SJSA1 (cell line): ENCODE results near the gene CCDC88A. TPM values are rescaled to one million over a fixed set of nuclear protein-coding genes. Genes with fewer than 3 reads are reported as not detected.
"Not testable (repeated sequence)": the region's sequence is repeated elsewhere in the genome, so short reads cannot be mapped to it uniquely, and the experiment has no call there.

Source experiments
- DNase-seq, 2 experiments: peaks; one replicate each; pipeline ENCODE4 v3.0.0-alpha.2; 2015 to 2020; ENCODE audit warnings: low spot score in 2 of 2, low read depth in 1 of 2
- H3K27ac ChIP-seq: fragments of 250-450 bp; sonication (Bioruptor Pico); 2 replicates; pipeline ENCODE4 v1.5.1; 2020; ENCODE audit warnings: mild to moderate bottlenecking, moderate library complexity
- H3K27me3 ChIP-seq: fragments of 250-450 bp; sonication (Bioruptor Pico); replicated peaks from 2 replicates; pipeline ENCODE4 v1.5.1; 2020; ENCODE audit warnings: mild to moderate bottlenecking, moderate library complexity
- H3K36me3 ChIP-seq: fragments of 250-450 bp; sonication (Bioruptor Pico); 2 replicates; pipeline ENCODE4 v1.5.1; 2020; ENCODE audit warnings: mild to moderate bottlenecking
- H3K4me1 ChIP-seq: fragments of 250-450 bp; sonication (Bioruptor Pico); replicated peaks from 2 replicates; pipeline ENCODE4 v1.6.1; 2021; ENCODE audit warnings: mild to moderate bottlenecking
- H3K4me3 ChIP-seq: fragments of 250-450 bp; sonication (Bioruptor Pico); 2 replicates; pipeline ENCODE4 v1.5.1; 2020; ENCODE audit warnings: mild to moderate bottlenecking
- H3K9me3 ChIP-seq: fragments of 250-450 bp; sonication (Bioruptor Pico); replicated peaks from 2 replicates; pipeline ENCODE4 v1.5.1; 2020; ENCODE audit warnings: mild to moderate bottlenecking
- total RNA-seq: library from RNA; depleted of rRNA; stranded (reverse); fragments of >200 nt; shearing (Covaris generic); gene quantifications from 2 replicates; pipeline ENCODE4 v1.2.3, GENCODE V29; 2014

CCDC88A gene
- total RNA-seq, 1 experiment from 2014 or later = 73.5 TPM

DNA sequence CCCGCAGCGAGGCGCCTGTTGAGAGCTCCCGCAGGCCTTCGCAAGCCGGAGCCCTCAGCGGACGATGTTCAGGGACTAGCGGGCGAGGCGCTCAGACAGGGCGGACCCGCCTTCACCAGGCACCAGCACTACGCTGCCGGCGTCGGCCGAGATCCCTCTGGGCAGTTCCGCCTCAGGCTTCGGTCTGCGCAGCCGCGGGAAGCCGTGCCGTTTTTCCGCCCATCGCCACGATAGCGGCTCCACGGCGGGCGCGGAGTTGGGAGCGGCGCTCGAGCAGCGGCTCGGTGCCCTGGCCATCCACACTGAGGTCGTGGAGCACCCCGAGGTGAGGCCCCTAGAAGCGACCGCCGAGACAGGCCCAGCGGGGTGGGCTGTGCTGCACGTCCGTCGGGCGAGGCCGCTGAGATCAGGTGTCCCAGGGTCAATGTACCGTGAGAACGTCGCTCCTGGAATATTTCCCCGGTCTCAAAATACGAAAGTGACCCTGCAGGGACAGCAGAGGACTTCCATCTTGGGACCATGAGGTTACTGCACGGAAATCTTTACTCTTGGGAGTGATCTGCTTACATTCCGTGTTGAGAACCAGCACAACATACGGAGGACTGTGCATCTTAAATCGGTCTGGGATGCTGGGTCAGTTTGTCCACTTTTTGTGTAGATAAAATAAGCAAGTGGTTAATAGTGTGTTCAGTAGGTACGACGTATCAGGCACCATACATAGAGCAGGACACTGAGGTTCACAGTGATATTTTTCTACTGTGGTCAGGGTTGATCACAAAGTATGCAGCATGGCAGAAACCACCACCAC lies 137.3 kb downstream of the CCDC88A start:
- Histone ChIP-seq H3K4me3 (peak overlapping the region; percentile 54), H3K27me3 (no peaks in the 10 kb centered on the region), H3K36me3 (peaks cover 4% of the 10 kb centered on the region; the same call in 1 of the 2 replicates), H3K9me3 (no peaks in the 10 kb centered on the region), H3K27ac (peak overlapping the region; percentile 40), H3K4me1 (peaks cover 8% of the 10 kb centered on the region)
- DNase-seq = peak; percentile 83 to 89

DNA sequence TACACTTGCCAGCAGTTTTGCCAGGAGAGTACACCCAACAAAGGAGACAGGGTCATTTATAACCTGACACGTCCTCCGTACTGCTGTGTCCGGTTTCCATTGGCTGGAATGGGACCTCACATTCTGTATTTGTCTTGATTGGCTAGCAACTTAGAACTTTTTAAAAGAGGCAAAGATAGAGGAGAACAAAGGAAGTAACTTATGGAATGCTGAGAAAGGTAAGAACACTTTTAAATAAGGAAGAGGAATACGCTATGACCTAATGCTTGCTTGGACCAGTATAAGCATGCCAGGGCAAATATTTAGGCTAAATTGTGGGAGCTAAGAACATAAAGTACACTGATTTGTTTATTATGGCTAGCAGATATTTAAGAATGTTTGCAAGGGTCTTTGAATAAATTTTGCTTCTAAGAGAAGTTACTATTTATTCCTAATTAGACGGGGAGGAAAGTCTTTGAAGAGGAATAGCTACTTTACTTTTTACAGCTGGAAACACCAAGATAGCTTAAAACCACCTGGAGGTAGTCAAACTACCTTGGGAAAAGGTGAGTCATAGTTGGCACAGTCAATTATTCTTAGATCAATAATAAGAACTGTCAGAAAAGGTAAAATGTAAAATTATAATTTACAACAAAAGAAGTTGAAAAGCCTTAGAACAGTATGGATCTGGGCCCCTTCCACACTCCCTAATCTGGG lies 138.7 kb downstream of the CCDC88A start:
- not testable (repeated sequence) for H3K4me3 ChIP-seq, H3K9me3 ChIP-seq, H3K36me3 ChIP-seq, H3K27ac ChIP-seq, H3K27me3 ChIP-seq, DNase-seq, H3K4me1 ChIP-seq

DNA sequence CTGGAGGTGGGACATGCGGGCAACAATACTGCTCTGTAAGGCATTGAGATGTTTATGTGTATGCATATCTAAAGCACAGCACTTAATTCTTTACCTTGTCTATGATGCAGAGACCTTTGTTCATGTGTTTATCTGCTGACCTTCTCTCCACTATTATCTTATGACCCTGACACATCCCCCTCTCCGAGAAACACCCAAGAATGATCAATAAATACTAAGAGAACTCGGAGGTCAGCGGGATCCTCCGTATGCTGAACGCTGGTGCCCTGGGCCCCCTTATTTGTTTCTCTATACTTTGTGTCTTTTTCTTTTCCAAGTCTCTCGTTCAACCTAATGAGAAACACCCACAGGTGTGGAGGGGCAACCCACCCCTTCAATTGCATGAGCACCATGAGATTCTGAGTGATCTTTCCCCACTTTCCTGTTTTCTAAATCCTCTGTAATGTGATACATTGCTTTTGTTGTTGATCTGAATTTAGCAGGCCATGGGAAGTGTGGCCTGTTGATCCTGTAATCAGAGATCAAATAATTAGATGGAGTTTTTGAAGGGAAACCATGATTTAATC lies 139.7 kb downstream of the CCDC88A start:
- not testable (repeated sequence) for H3K36me3 ChIP-seq, H3K9me3 ChIP-seq, H3K4me3 ChIP-seq, DNase-seq, H3K27me3 ChIP-seq, H3K27ac ChIP-seq, H3K4me1 ChIP-seq

DNA sequence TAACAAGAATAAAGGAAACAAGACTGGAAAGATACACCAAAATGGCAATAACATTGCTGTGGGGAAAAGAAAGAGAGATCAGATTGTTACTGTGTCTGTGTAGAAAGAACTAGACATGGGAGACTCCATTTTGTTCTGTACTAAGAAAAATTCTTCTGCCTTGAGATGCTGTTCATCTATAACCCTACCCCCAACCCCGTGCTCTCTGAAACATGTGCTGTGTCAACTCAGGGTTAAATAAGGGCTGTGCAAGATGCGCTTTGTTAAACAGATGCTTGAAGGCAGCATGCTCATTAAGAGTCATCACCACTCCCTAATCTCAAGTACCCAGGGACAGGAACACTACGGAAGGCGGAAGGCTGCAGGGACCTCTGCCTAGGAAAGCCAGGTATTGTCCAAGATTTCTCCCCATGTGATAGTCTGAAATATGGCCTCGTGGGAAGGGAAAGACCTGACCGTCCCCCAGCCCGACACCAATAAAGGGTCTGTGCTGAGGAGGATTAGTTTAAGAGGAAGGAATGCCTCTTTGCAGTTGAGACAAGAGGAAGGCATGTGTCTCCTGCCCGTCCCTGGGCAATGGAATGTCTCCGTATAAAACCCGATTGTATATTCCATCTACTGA lies 140.3 kb downstream of the CCDC88A start:
- not testable (repeated sequence) for DNase-seq, H3K27me3 ChIP-seq, H3K4me3 ChIP-seq, H3K4me1 ChIP-seq, H3K9me3 ChIP-seq, H3K27ac ChIP-seq, H3K36me3 ChIP-seq

DNA sequence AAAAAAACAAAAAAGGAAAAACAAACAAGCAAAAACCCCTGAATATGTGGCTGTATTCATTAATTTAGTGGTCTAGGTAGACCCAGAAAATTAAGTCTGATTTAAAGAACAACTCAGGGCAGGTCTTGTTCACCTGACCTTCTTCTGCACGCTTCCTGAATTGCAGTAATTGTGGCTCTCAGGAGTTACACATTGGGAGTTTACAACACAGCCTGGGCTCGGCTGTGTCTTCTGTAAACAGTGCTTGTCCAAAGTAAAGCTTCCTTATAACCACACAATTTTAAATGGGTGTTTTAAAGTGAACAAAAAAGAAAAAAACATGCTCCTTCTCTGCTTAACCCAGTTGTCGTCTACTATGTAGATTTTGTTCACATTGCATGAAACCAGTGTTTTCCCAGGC lies 142.3 kb downstream of the CCDC88A start:
- no peaks in the 10 kb centered on the region for H3K9me3 ChIP-seq
- H3K36me3 ChIP-seq = no peaks in the 10 kb centered on the region
- no peak overlapping the region for H3K27ac ChIP-seq
- H3K4me3 ChIP-seq = no peak overlapping the region
- DNase-seq = no peak
- H3K4me1 ChIP-seq = peaks cover 4% of the 10 kb centered on the region; the same call in 1 of the 2 replicates
- no peaks in the 10 kb centered on the region for H3K27me3 ChIP-seq

DNA sequence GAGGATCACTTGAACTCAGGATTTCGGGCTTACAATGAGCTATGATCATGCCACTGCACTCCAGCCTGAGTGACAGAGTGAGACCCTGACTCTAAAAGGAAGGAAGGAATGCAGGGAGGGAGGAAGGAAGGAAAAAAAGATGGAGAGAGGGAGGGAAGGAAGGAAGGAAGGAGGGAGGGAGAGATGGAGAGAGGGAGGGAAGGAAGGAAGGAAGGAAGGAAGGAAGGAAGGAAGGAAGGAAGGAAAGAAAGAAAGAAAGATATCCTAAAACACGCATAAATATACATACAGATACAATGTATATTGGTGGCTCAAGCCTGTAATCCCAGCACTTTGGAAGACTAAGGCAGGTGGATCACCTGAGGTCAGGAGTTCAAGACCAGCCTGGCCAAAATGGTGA lies 145.3 kb downstream of the CCDC88A start:
- not testable (repeated sequence) for H3K27ac ChIP-seq, DNase-seq, H3K27me3 ChIP-seq, H3K9me3 ChIP-seq, H3K4me3 ChIP-seq, H3K36me3 ChIP-seq, H3K4me1 ChIP-seq

DNA sequence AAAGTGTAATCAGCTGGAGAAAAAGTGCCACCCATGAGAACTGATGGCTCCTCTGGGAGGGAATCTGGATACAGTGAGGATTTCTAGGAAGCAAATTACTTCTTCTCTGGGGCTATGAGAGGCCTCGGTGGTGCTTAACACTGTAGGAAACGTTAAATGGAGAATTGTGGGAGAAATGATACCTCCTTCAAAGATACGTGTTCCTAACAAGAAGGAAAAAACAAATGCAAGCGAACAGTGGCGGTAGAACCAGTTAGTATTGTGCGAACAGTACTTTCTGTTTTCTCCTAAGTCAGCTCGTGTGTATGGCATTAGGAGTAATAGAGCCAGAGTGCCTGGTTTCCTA lies 150.0 kb downstream of the CCDC88A start:
- Histone ChIP-seq H3K9me3 (no peaks in the 10 kb centered on the region), H3K36me3 (peaks cover 10% of the 10 kb centered on the region), H3K4me1 (peaks cover 10% of the 10 kb centered on the region), H3K4me3 (peak overlapping the region; percentile 61), H3K27me3 (no peaks in the 10 kb centered on the region), H3K27ac (peak overlapping the region; percentile 34; the same call in 1 of the 2 replicates)
- no peak for DNase-seq

DNA sequence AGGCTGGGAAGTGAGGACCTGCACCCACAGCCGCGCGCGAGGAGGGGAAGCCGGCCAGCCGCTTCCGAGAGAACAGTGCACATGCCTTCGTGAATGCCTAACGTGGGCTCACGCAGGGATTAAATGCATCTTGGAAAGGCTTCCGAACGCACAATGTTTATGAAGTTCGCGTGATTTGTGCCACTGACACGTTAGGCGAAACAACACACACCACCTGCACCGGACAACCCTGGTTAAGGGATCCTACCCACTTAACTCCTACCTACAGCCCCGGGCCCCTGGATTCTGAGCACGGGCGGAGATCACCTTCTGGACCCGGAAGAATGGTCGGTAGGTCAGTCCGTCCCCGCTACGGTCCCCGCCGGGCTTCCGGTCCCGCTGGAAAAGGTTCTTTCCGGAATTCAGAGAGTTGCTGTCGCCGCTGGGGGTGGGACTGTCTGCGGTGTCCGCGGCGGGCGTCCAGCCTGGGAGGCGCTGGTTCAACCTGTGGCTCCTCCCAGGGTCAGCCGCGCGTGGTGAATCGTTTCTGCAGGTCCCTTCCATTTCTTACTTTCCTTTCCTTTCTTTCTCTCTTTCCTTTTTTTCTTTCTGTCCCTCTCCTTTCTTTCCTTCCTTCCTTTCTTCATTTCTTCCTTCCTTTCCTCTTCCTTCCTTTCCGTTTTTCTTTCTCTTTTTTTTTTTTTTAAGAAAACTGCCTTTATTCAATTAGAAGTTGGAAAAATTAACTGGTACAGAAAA lies 150.6 kb downstream of the CCDC88A start, which contains the start of gene MTIF2:
Gene MTIF2, minus strand, starts transcription at position 325 of the 738 bp plus-strand sequence. CDS start 5,373 bp downstream, outside the sequence.
- Histone ChIP-seq H3K27ac (peak within 1 kb of the TSS; percentile 34), H3K4me3 (peak within 1 kb of the TSS; percentile 61), H3K27me3 (no peaks in the 10 kb centered on the region), H3K4me1 (peaks cover 10% of the 10 kb centered on the region), H3K36me3 (peaks cover 16% of the 10 kb centered on the region), H3K9me3 (no peaks in the 10 kb centered on the region)
- DNase-seq = peak; percentile 91 to 97

DNA sequence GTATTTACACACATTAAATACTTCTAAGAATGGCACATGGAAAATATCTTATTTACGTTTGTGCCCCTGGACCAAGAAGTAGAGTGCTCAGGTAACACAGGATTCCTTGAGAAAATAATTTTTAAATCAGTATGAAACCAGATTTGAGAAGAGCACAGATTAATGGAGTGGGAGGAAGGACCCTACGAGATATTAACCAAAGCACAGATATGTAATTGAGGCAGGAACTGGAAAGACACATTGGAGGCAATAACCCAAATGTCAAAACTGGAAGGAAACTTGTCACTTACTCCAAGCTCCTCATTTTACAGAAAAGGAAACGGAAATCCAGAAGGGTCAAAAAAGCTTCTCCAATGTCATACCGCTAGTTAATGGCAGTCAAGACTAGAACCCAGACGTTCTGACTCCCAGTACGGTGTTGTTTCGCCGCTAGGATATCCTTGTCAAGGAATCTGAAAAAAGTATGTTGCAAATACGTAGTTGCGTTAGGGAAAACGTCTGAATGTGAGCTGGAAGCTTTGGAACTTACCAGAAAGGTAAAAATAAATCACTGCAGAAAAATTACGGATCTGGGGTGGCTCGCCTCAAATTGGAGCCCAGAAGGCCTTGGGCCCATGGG lies 151.3 kb downstream of the CCDC88A start:
- Histone ChIP-seq H3K9me3 (no peaks in the 10 kb centered on the region), H3K4me1 (peaks cover 10% of the 10 kb centered on the region)

DNA sequence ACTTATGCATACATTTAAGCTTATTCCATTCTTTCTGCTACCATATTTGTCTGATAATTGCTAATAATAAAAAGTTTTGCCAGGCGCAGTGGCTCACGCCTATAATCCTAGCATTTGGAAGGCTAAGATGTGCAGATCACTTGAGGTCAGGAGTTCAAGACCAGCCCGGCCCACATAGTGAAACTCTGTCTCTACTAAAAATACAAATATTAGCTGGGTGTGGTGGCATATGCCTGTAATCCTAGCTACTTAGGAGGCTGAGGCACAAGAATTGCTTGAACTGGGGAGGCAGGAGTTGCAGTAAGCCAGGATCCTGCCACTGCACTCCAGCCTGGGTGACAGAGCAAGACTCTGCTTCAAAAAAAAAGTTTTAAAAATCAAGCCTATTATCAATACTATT lies 160.1 kb downstream of the CCDC88A start:
- not testable (repeated sequence) for DNase-seq, H3K4me3 ChIP-seq, H3K27me3 ChIP-seq, H3K27ac ChIP-seq, H3K9me3 ChIP-seq, H3K4me1 ChIP-seq
- peaks cover 69% of the 10 kb centered on the region for H3K36me3 ChIP-seq

More for the DNA sequence above, 151.3 kb downstream of the CCDC88A start:
- H3K27me3 ChIP-seq = no peaks in the 10 kb centered on the region
- peak overlapping the region; percentile 61 for H3K4me3 ChIP-seq
- peaks cover 22% of the 10 kb centered on the region for H3K36me3 ChIP-seq
- no peak for DNase-seq
- H3K27ac ChIP-seq = peak overlapping the region; percentile 34

DNA sequence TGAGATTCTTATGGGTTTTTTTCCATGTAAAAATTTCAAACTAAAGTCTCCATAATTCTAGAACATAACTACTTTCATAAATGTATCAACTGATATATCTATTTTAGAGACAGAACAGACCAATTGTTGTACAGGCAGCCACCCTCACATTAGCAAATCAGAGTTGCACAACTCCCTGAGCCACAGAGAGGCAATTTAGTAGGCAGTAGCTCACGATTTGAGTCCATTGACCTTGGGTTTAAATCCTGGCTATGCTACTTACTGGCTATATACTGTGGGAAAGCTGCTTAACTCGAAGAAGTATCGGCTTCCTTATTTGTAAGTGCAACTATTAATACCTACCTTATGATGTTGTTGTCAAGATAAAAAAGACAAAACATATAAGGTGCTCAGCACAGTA lies 166.8 kb downstream of the CCDC88A start:
- Histone ChIP-seq H3K27me3 (no peaks in the 10 kb centered on the region), H3K4me3 (no peak overlapping the region), H3K36me3 (peaks cover 49% of the 10 kb centered on the region), H3K27ac (no peak overlapping the region), H3K9me3 (no peaks in the 10 kb centered on the region), H3K4me1 (no peaks in the 10 kb centered on the region)
- DNase-seq = no peak

DNA sequence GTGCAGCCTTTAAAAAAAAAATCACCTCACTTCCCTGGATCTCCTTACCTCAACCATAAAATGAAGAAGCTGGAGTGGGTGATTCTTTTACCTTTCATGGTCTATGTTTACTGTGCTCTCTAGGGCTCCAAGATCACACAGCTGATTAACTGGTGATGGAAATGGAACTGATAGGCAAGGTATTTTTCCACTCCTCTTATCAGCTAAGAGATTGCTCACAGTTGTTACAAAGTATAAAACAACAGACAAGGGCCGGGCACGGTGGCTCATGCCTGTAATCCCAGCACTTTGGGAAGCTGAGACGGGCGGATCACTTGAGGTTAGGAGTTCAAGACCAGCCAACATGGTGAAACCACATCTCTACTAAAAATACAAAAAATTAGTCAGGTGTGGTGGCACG lies 172.6 kb downstream of the CCDC88A start:
- Histone ChIP-seq H3K27me3 (no peaks in the 10 kb centered on the region), H3K4me1 (no peaks in the 10 kb centered on the region), H3K36me3 (peaks cover 56% of the 10 kb centered on the region), H3K27ac (no peak overlapping the region), H3K4me3 (no peak overlapping the region), H3K9me3 (no peaks in the 10 kb centered on the region)
- DNase-seq = no peak

DNA sequence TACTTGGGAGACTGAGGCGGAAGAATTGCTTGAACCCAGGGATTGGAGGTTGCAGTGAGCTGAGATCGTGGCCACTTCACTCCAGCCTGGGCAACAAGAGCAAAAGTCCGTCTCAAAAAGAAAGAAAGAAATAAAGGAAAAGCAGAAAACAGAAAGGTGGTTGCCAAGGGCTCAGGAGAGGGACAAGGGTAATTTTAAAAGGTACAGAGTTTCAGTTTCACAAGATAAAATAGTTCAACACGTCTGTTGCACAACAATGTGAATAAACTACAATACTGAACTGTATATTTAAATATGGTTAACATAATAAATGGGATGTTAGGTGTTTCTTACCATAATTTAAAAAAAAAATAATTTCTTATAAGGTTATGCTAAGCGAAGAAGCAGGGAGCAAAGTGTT lies 174.2 kb downstream of the CCDC88A start:
- Histone ChIP-seq H3K36me3 (peaks cover 46% of the 10 kb centered on the region), H3K27me3 (no peaks in the 10 kb centered on the region), H3K4me1 (no peaks in the 10 kb centered on the region), H3K9me3 (no peaks in the 10 kb centered on the region), H3K27ac (no peak overlapping the region), H3K4me3 (no peak overlapping the region)
- DNase-seq = no peak
